ENCODE measurements around the gene RAB15. TPM values are rescaled to one million over a fixed set of nuclear protein-coding genes. Genes with fewer than 3 reads are reported as not detected.

Gene RAB15
- total RNA-seq, 4 donors from 2014 or later: 2.5 to 10.0 (median 5.6) TPM

- no peaks in the 10 kb centered on the region for H3K9me3 ChIP-seq
These were observed 17.5 kb downstream of the RAB15 start for GRCh38 chr14:64954491-64955240.

GRCh38 chr14:64953661-64954060 lies 18.5 kb downstream of the RAB15 start:
- no peak for TF ChIP-seq POLR2AphosphoS5 (IDR thresholded peaks at IDR 0.05)
- no peak for TF ChIP-seq EP300 (IDR thresholded peaks at IDR 0.05)
- TF ChIP-seq, protein P1, sequence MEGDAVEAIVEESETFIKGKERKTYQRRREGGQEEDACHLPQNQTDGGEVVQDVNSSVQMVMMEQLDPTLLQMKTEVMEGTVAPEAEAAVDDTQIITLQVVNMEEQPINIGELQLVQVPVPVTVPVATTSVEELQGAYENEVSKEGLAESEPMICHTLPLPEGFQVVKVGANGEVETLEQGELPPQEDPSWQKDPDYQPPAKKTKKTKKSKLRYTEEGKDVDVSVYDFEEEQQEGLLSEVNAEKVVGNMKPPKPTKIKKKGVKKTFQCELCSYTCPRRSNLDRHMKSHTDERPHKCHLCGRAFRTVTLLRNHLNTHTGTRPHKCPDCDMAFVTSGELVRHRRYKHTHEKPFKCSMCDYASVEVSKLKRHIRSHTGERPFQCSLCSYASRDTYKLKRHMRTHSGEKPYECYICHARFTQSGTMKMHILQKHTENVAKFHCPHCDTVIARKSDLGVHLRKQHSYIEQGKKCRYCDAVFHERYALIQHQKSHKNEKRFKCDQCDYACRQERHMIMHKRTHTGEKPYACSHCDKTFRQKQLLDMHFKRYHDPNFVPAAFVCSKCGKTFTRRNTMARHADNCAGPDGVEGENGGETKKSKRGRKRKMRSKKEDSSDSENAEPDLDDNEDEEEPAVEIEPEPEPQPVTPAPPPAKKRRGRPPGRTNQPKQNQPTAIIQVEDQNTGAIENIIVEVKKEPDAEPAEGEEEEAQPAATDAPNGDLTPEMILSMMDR (IDR thresholded peaks at IDR 0.05): no peak
- no peak for TF ChIP-seq POLR2A (IDR thresholded peaks at IDR 0.05)
- Histone ChIP-seq H3K27me3 (no peaks in the 10 kb centered on the region), H3K9me3 (no peaks in the 10 kb centered on the region), H3K36me3 (peaks cover 0 to 20% of the 10 kb centered on the region in 2 donors), H3K27ac (no peak overlapping the region), H3K4me1 (peaks cover 0 to 6% (median 0%) of the 10 kb centered on the region in 3 donors), H3K4me3 (no peak overlapping the region)
- WGBS, 2 donors (ENCODE audit: low coverage in 1 of 2): 88 to 98% methylated on average over 6 of the region's 6 CpGs
- ATAC-seq: no peak

More at GRCh38 chr14:64954491-64955240, 17.5 kb downstream of the RAB15 start:
- 80% methylated on average over 7 of the region's 9 CpGs; no CpG with 5 or more reads in 1 of the 2 donors for WGBS, 2 donors (ENCODE audit: low coverage in 1 of 2)
- Histone ChIP-seq H3K27ac (no peak overlapping the region), H3K4me1 (peaks cover 0 to 6% (median 0%) of the 10 kb centered on the region in 3 donors), H3K4me3 (no peak overlapping the region), H3K36me3 (peaks cover 0 to 19% of the 10 kb centered on the region in 2 donors), H3K27me3 (no peaks in the 10 kb centered on the region)
- no peak for ATAC-seq
- TF ChIP-seq POLR2AphosphoS5 (IDR thresholded peaks at IDR 0.05): no peak
- TF ChIP-seq, protein P1 (IDR thresholded peaks at IDR 0.05): no peak
- no peak for TF ChIP-seq POLR2A (IDR thresholded peaks at IDR 0.05)
- no peak for TF ChIP-seq EP300 (IDR thresholded peaks at IDR 0.05)

GRCh38 chr14:64953310-64953654 lies 18.9 kb downstream of the RAB15 start:
- H3K27me3 ChIP-seq: no peaks in the 10 kb centered on the region
- WGBS, 2 donors (ENCODE audit: low coverage in 1 of 2): 94 to 98% methylated on average over 5 to 6 of the region's 8 CpGs
- ATAC-seq: no peak

GRCh38 chr14:64952598-64953309 lies 19.4 kb downstream of the RAB15 start:
- WGBS, 2 donors (ENCODE audit: low coverage in 1 of 2): 69 to 80% methylated on average over 3 to 7 of the region's 7 CpGs
- no peaks in the 10 kb centered on the region for H3K9me3 ChIP-seq
- ATAC-seq: no peak
- TF ChIP-seq POLR2AphosphoS5 (IDR thresholded peaks at IDR 0.05) (no peak), POLR2A (IDR thresholded peaks at IDR 0.05) (no peak), EP300 (IDR thresholded peaks at IDR 0.05) (no peak)
- TF ChIP-seq, protein P1 (IDR thresholded peaks at IDR 0.05): no peak
- peaks cover 0 to 6% (median 0%) of the 10 kb centered on the region in 3 donors for H3K4me1 ChIP-seq
- H3K27ac ChIP-seq: no peak overlapping the region
- no peak overlapping the region for H3K4me3 ChIP-seq
- peaks cover 0 to 29% of the 10 kb centered on the region in 2 donors for H3K36me3 ChIP-seq
- H3K27me3 ChIP-seq: no peaks in the 10 kb centered on the region

More at GRCh38 chr14:64953310-64953654, 18.9 kb downstream of the RAB15 start:
- no peak overlapping the region for H3K4me3 ChIP-seq
- TF ChIP-seq POLR2AphosphoS5 (IDR thresholded peaks at IDR 0.05) (no peak), EP300 (IDR thresholded peaks at IDR 0.05) (no peak), POLR2A (IDR thresholded peaks at IDR 0.05) (no peak)
- TF ChIP-seq, protein P1 (IDR thresholded peaks at IDR 0.05): no peak
- H3K27ac ChIP-seq: no peak overlapping the region
- H3K36me3 ChIP-seq: peaks cover 0 to 24% of the 10 kb centered on the region in 2 donors
- H3K4me1 ChIP-seq: peaks cover 0 to 6% (median 0%) of the 10 kb centered on the region in 3 donors
- no peaks in the 10 kb centered on the region for H3K9me3 ChIP-seq

All from gastroesophageal sphincter (tissue), 4 donors.